Sigmoid colon (tissue), 7 donors: Measurements from ENCODE around the gene CCDC8. TPM values are rescaled to one million over a fixed set of nuclear protein-coding genes. Genes with fewer than 3 reads are reported as not detected.
A peak's percentile ranks its signal among the peaks of the same experiment; 100 is the strongest.

ENCODE experiments used
- DNase-seq: peaks from one replicate; pipeline ENCODE4 v3.0.0-alpha.2; 2019
- H3K27ac ChIP-seq, 4 donors: fragments of 200-600 bp; sonication (generic); one replicate each; pipeline ENCODE4 v1.5.1; 2016 to 2019; ENCODE audit warnings: mild to moderate bottlenecking in 1 of 4
- H3K27me3 ChIP-seq, 3 donors: fragments of 200-600 bp; sonication (generic); one replicate each; pipeline ENCODE4 v1.5.1; 2019; ENCODE audit warnings: mild to moderate bottlenecking in 1 of 3
- H3K36me3 ChIP-seq, 4 donors: fragments of 200-600 bp; sonication (generic); one replicate each; pipeline ENCODE4 v1.5.1; 2016 to 2019
- H3K4me1 ChIP-seq, 4 donors: fragments of 200-600 bp; sonication (generic); one replicate each; pipeline ENCODE4 v1.5.1; 2017 to 2019
- H3K4me3 ChIP-seq, 4 donors: fragments of 200-600 bp; sonication (generic); one replicate each; pipeline ENCODE4 v1.5.1; 2017 to 2019; ENCODE audit warnings: mild to moderate bottlenecking in 2 of 4, moderate library complexity in 1 of 4
- H3K9me3 ChIP-seq, 4 donors: fragments of 200-600 bp in 3 of 4; sonication (generic) in 3 of 4; one replicate each; pipeline versions ENCODE4 v1.5.1 to v1.6.1; 2013 to 2019
- CTCF ChIP-seq, 4 experiments: fragments of 450-650 bp in 3 of 4; fragments of 200-600 bp in 1 of 4; IDR thresholded peaks; one replicate each; pipeline ENCODE4 v1.5.1; 2016 to 2019; ENCODE audit warnings: antibody characterized with exemption in 4 of 4, mild to moderate bottlenecking in 3 of 4, moderate library complexity in 2 of 4
- EP300 ChIP-seq, 4 donors: sonication (generic); formaldehyde crosslinking; IDR thresholded peaks; one replicate each; pipeline ENCODE4 v1.6.1; 2017; ENCODE audit warnings: antibody characterized with exemption in 4 of 4
- POLR2A ChIP-seq, 2 donors: fragments of 450-650 bp; IDR thresholded peaks; one replicate each; pipeline ENCODE4 v1.6.1; 2016; ENCODE audit warnings: antibody characterized with exemption in 2 of 2, mild to moderate bottlenecking in 2 of 2, moderate library complexity in 2 of 2
- POLR2AphosphoS5 ChIP-seq, 4 donors: sonication (generic); formaldehyde crosslinking; IDR thresholded peaks; one replicate each; pipeline ENCODE4 v1.6.1; 2017; ENCODE audit warnings: antibody characterized with exemption in 4 of 4
- WGBS, 2 donors: extraction: QIAGEN DNeasy Blood & Tissue Kit; methylation state at CpG; one replicate each; pipeline ENCODE4 v1.1.7; 2013; 5-methylcytosine and 5-hydroxymethylcytosine counted together
- intact Hi-C: fragments of 100-400 bp; cut with DNase I; formaldehyde crosslinking; loops from one replicate; pipeline ENCODE4 v1.15.1; 2023
- polyA plus RNA-seq, 3 donors: library from polyadenylated mRNA; stranded (reverse); fragments of 200-250 nt; gene quantifications; one replicate each; pipeline ENCODE4 v1.2.3, GENCODE V29; 2013
- total RNA-seq, 4 donors: library from RNA; depleted of rRNA; stranded (reverse); fragments of >200 nt; gene quantifications; one replicate each; pipeline ENCODE4 v1.1.0, GENCODE V29; 2016
- donor health status: healthy with polysubstance abuse.
- donor health status: Bipolar disorder and iron deficiency.
- donor health status: healthy.

CCDC8 gene
- total RNA-seq (1 to 10 TPM; 3.5 to 6.1 (median 5.2) TPM), polyA plus RNA-seq (1 to 10 TPM in 2 of 3 donors, under 1 TPM in 1; 0.69 to 2.4 (median 1.9) TPM)

- peak; percentile 40 to 48 for TF ChIP-seq POLR2A (IDR thresholded peaks at IDR 0.05)
- peak; percentile 69 to 92 (median 76) for TF ChIP-seq POLR2AphosphoS5 (IDR thresholded peaks at IDR 0.05)
- no peak for TF ChIP-seq EP300 (IDR thresholded peaks at IDR 0.05)
- no peak for TF ChIP-seq CTCF (IDR thresholded peaks at IDR 0.05)
- 18 to 19% methylated on average over 46 of the region's 46 CpGs for WGBS, 2 donors
These were observed at the start of gene CCDC8 for GRCh38 chr19:46413262-46414031. CCDC8 (minus strand) TSS chr19:46413564; CDS start chr19:46412810, 754 bp downstream.

DNA sequence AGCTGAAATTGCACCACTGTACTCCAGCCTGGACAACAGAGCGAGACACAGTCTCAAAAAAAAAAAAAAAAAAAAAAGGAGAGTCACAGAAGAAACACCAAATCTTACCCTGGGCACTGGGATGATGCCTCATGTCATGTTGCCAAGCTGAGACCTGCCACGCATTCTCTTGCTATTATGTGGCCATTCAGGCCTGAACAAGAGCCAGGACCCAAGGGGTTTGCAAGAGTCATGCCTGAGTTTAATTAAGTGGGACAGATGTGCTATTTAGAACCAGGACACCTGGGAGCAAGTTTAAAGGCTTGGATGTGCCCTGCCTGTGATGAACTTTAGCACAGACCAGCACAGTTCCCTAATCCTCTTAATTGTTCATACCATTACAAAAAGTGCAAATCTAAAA, 48.2 kb upstream of the CCDC8 start:
- TF ChIP-seq EP300 (IDR thresholded peaks at IDR 0.05), result no peak
- intact Hi-C loops, result no loop called here
- Histone ChIP-seq H3K9me3 (no peaks in the 10 kb centered on the region), H3K4me3 (no peak overlapping the region), H3K27ac (no peak overlapping the region), H3K27me3 (peaks cover 0 to 15% (median 0%) of the 10 kb centered on the region in 3 donors), H3K4me1 (no peaks in the 10 kb centered on the region), H3K36me3 (no peaks in the 10 kb centered on the region)
- DNase-seq, result no peak
- WGBS, 2 donors, result 78 to 97% methylated on average over 2 of the region's 2 CpGs

More at GRCh38 chr19:46413262-46414031, at the start of gene CCDC8:
- peaks cover 9 to 77% (median 56%) of the 10 kb centered on the region in 3 donors for H3K27me3 ChIP-seq
- H3K27ac ChIP-seq, result peak within 1 kb of the TSS; percentile 38 to 75 (median 66)
- peaks cover 0 to 57% (median 43%) of the 10 kb centered on the region in 4 donors for H3K4me1 ChIP-seq
- DNase-seq, result peak; percentile 95
- peak within 1 kb of the TSS; percentile 35 to 56 (median 44) for H3K4me3 ChIP-seq
- no peaks in the 10 kb centered on the region for H3K36me3 ChIP-seq
- H3K9me3 ChIP-seq, result no peaks in the 10 kb centered on the region
- intact Hi-C loops, result no loop called here

DNA sequence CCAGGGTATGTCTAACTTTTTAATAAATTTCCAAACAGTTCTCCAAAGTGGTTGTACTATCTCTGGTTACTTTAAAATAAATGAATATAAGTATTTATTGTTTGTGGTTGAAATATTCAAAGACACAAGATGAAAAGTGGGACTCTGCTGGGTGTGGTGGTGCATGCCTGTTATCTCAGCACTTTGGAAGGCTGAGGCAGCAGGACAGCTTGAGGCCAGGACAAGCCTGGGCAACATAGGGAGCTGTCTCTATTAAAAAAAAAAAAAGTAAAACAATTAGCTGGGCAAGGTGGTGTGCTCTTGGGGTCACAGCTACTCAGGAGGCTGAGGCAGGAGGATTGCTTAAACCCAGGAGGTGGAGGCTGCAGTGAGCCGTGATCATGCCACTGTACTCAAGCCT, 47.6 kb upstream of the CCDC8 start:
- WGBS, 2 donors, result 88 to 93% methylated on average over 1 of the region's 1 CpG
- H3K4me3 ChIP-seq, result no peak overlapping the region
- DNase-seq, result no peak
- peaks cover 0 to 17% (median 0%) of the 10 kb centered on the region in 3 donors for H3K27me3 ChIP-seq
- H3K36me3 ChIP-seq, result no peaks in the 10 kb centered on the region
- H3K9me3 ChIP-seq, result no peaks in the 10 kb centered on the region
- intact Hi-C loops, result no loop called here
- TF ChIP-seq POLR2A (IDR thresholded peaks at IDR 0.05) (no peak), EP300 (IDR thresholded peaks at IDR 0.05) (no peak), CTCF (IDR thresholded peaks at IDR 0.05) (no peak)
- no peaks in the 10 kb centered on the region for H3K4me1 ChIP-seq
- H3K27ac ChIP-seq, result no peak overlapping the region

DNA sequence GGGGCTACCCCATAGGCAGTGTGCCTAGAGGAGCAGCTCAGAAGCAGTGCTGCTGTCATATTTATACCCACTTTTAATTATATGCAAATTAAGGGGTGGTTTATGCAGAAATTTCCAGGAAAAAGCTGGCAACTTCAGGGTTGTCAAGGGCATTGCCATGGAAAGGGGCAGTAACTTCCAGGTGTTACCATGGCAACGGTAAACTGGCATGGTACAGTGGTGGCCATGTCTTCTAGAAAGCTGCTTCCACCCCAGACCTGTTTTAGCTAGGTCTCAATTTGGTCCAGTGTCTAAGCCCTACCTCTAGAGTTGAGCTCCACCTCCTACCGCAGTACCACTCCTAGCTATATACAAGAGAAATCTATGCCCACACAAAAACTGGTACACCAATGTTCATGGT, 46.7 kb upstream of the CCDC8 start:
- intact Hi-C loops, result no loop called here
- 69 to 92% methylated on average over 2 of the region's 2 CpGs for WGBS, 2 donors

More for the DNA sequence above, 46.7 kb upstream of the CCDC8 start:
- H3K4me3 ChIP-seq, result no peak overlapping the region
- H3K27ac ChIP-seq, result no peak overlapping the region
- H3K27me3 ChIP-seq, result peaks cover 0 to 17% (median 0%) of the 10 kb centered on the region in 3 donors
- TF ChIP-seq POLR2AphosphoS5 (IDR thresholded peaks at IDR 0.05), result no peak
- no peak for TF ChIP-seq POLR2A (IDR thresholded peaks at IDR 0.05)
- no peak for TF ChIP-seq CTCF (IDR thresholded peaks at IDR 0.05)
- TF ChIP-seq EP300 (IDR thresholded peaks at IDR 0.05), result no peak
- H3K9me3 ChIP-seq, result no peaks in the 10 kb centered on the region
- no peaks in the 10 kb centered on the region for H3K36me3 ChIP-seq
- no peak for DNase-seq
- H3K4me1 ChIP-seq, result no peaks in the 10 kb centered on the region
